A673 (cell line): ENCODE results near the gene KCNRG.

ENCODE experiments used
- EZH2 ChIP-seq: fragments of 200-600 bp; sonication (generic); IDR thresholded peaks from 2 replicates; pipeline ENCODE4 v1.6.1; 2017; ENCODE audit warnings: borderline replicate concordance, low read depth, mild to moderate bottlenecking, mixed read lengths, antibody characterized with exemption, low read length; ENCODE audit not compliant: poor library complexity, severe bottlenecking
- TF ChIP-seq, protein P1 (sequence below): fragments of 300-800, 200-600 bp; sonication (generic); conservative IDR thresholded peaks from 2 replicates; pipeline ENCODE4 v1.5.1; 2017; ENCODE audit warnings: low read depth, mild to moderate bottlenecking, antibody characterized with exemption, low read length, moderate library complexity, mixed read lengths

DNA sequence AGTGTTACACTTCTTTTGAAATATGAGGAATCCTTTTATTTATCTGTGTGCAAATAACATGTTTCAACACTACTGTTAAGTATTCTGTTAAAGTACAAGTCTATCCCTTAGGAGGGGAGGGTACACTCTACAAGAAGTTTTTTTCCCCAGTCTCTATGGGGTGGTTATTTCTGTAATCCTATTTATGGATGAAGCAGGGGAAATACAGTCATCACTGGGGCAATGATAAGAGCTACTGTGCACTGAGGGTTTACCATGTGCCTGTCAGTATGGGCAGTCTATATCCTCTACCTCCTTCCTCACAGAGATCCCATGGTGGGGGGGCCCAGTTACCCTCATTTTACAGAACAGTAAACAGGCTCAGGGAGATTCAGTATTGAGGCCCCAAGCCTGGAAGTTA lies 35.0 kb upstream of the KCNRG start:
- no peak for TF ChIP-seq EZH2
- TF ChIP-seq, protein P1, sequence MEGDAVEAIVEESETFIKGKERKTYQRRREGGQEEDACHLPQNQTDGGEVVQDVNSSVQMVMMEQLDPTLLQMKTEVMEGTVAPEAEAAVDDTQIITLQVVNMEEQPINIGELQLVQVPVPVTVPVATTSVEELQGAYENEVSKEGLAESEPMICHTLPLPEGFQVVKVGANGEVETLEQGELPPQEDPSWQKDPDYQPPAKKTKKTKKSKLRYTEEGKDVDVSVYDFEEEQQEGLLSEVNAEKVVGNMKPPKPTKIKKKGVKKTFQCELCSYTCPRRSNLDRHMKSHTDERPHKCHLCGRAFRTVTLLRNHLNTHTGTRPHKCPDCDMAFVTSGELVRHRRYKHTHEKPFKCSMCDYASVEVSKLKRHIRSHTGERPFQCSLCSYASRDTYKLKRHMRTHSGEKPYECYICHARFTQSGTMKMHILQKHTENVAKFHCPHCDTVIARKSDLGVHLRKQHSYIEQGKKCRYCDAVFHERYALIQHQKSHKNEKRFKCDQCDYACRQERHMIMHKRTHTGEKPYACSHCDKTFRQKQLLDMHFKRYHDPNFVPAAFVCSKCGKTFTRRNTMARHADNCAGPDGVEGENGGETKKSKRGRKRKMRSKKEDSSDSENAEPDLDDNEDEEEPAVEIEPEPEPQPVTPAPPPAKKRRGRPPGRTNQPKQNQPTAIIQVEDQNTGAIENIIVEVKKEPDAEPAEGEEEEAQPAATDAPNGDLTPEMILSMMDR, result no peak
